B cell (primary cell): ENCODE data around the gene DLX6. TPM values are rescaled to one million over a fixed set of nuclear protein-coding genes. Genes with fewer than 3 reads are reported as not detected.

Source experiments
- ATAC-seq: fragments of 200-7000 bp; cut with Tn5 transposase; one replicate; pipeline ENCODE4 v1.10.0; 2021; ENCODE audit warnings: low read depth, mild to moderate bottlenecking, moderate number of reproducible peaks, moderate library complexity
- CTCF ChIA-PET: fragments of 350-600 bp; sonication (Branson Sonifier 250); formaldehyde crosslinking; loops from one replicate; lab custom pipeline; 2021; ENCODE audit warnings: antibody characterized with exemption, inconsistent platforms; lab: Charles Lee
- POLR2A ChIA-PET: fragments of 350-600 bp; sonication (Branson Sonifier 250); formaldehyde crosslinking; loops from one replicate; lab custom pipeline; 2021; ENCODE audit warnings: antibody characterized with exemption; lab: Charles Lee
- DNase-seq: peaks from one replicate; pipeline ENCODE4 v3.0.0; 2013
- H2AFZ ChIP-seq: 2 replicates; pipeline ENCODE4 v1.6.1; 2012; ENCODE audit warnings: mild to moderate bottlenecking, low read depth, low read length; ENCODE audit not compliant: insufficient read depth, poor library complexity, severe bottlenecking
- H3K27ac ChIP-seq, 2 donors: 1 replicate in 1 of 2; 2 replicates in 1 of 2; pipeline ENCODE4 v1.5.1; 2012 to 2013; ENCODE audit warnings: low read length in 2 of 2, mild to moderate bottlenecking in 2 of 2, moderate library complexity in 1 of 2
- H3K27me3 ChIP-seq, 4 experiments: fragments of 200-600 bp in 1 of 4; sonication (generic) in 1 of 4; replicated peaks in 1 of 4; 1 replicate in 2 of 4; 2 replicates in 2 of 4; pipeline versions ENCODE4 v1.6.1 to v1.7.0; 2013 to 2016; ENCODE audit warnings: low read length in 3 of 4, mild to moderate bottlenecking in 2 of 4, mixed read lengths in 1 of 4, moderate library complexity in 1 of 4; ENCODE audit not compliant: insufficient read depth in 4 of 4, control insufficient read depth in 3 of 4; ENCODE audit errors: control extremely low read depth in 1 of 4
- H3K36me3 ChIP-seq, 2 experiments: replicated peaks in 1 of 2; 1 replicate in 1 of 2; 2 replicates in 1 of 2; pipeline versions ENCODE4 v1.6.1 to v1.7.1; 2013; ENCODE audit warnings: low read length in 1 of 2; ENCODE audit not compliant: insufficient read depth in 2 of 2, control insufficient read depth in 1 of 2; ENCODE audit errors: control extremely low read depth in 1 of 2, extremely low read depth in 1 of 2
- H3K4me1 ChIP-seq, 2 donors: fragments of 200-600 bp in 1 of 2; sonication (generic) in 1 of 2; 1 replicate in 1 of 2; 2 replicates in 1 of 2; pipeline versions ENCODE4 v1.5.1 to v1.6.1; 2013 to 2017; ENCODE audit warnings: low read length in 2 of 2; ENCODE audit not compliant: control insufficient read depth in 2 of 2, insufficient read depth in 2 of 2
- H3K4me2 ChIP-seq: replicated peaks from 2 replicates; pipeline ENCODE3; 2012; ENCODE audit warnings: mild to moderate bottlenecking, low read depth, low read length; ENCODE audit not compliant: poor library complexity, severe bottlenecking
- H3K4me3 ChIP-seq, 5 experiments: fragments of 200-600 bp in 1 of 5; sonication (generic) in 1 of 5; 1 replicate in 3 of 5; 2 replicates in 2 of 5; pipeline versions ENCODE4 v1.5.1 to v1.7.0; 2011 to 2016; ENCODE audit warnings: low read length in 4 of 5, mild to moderate bottlenecking in 4 of 5, low read depth in 2 of 5, control low read depth in 1 of 5, moderate library complexity in 1 of 5; ENCODE audit not compliant: insufficient read depth in 1 of 5; ENCODE audit errors: control extremely low read depth in 1 of 5, extremely low read depth in 1 of 5
- H3K79me2 ChIP-seq: fragments of 200-600 bp; sonication (generic); one replicate; pipeline ENCODE4 v1.6.0; 2016; ENCODE audit warnings: low read length; ENCODE audit not compliant: control insufficient read depth, insufficient read depth
- H3K9ac ChIP-seq: fragments of 200-600 bp; sonication (generic); 2 replicates; pipeline ENCODE4 v1.6.1; 2017; ENCODE audit warnings: mild to moderate bottlenecking, low read length, moderate library complexity
- H3K9me3 ChIP-seq, 3 donors: one replicate each; pipeline versions ENCODE4 v1.6.1 to v1.7.1; 2013; ENCODE audit warnings: low read length in 2 of 3; ENCODE audit not compliant: control insufficient read depth in 2 of 3, insufficient read depth in 1 of 3; ENCODE audit errors: control extremely low read depth in 1 of 3
- H4K20me1 ChIP-seq: 2 replicates; pipeline ENCODE4 v1.6.0; 2012; ENCODE audit warnings: mild to moderate bottlenecking, low read length; ENCODE audit not compliant: insufficient read depth, control insufficient read depth, poor library complexity, severe bottlenecking
- H3K27ac Mint-ChIP-seq: one replicate; pipeline ENCODE4 v1.8.0; 2021; ENCODE audit warnings: mixed read lengths
- H3K27me3 Mint-ChIP-seq: one replicate; pipeline ENCODE4 v1.8.0; 2021; ENCODE audit warnings: mixed read lengths
- H3K4me1 Mint-ChIP-seq: one replicate; pipeline ENCODE4 v1.8.0; 2021; ENCODE audit warnings: mixed read lengths
- H3K4me3 Mint-ChIP-seq: one replicate; pipeline ENCODE4 v1.8.0; 2021; ENCODE audit warnings: mixed read lengths
- H3K9me3 Mint-ChIP-seq: one replicate; pipeline ENCODE4 v1.8.0; 2022; ENCODE audit warnings: mixed read lengths; ENCODE audit not compliant: insufficient read depth
- CTCF ChIP-seq: fragments of 200-600 bp; IDR thresholded peaks from one replicate; pipeline ENCODE4 v1.8.0; 2022; ENCODE audit warnings: antibody characterized with exemption, mild to moderate bottlenecking
- EZH2 ChIP-seq: IDR thresholded peaks from 2 replicates; pipeline ENCODE4 v1.6.1; 2012; ENCODE audit warnings: borderline replicate concordance, low read depth, mild to moderate bottlenecking, moderate library complexity, low read length; ENCODE audit not compliant: insufficient read depth, poor library complexity, severe bottlenecking
- WGBS: methylation state at CpG from one replicate; pipeline ENCODE4 v1.1.5; 2013; ENCODE audit warnings: missing lambda C conversion rate; ENCODE audit not compliant: insufficient coverage; 5-methylcytosine and 5-hydroxymethylcytosine counted together
- intact Hi-C: fragments of 100-400 bp; cut with micrococcal nuclease; formaldehyde crosslinking; loops from one replicate; pipeline ENCODE4 v1.10.0; 2022
- polyA plus RNA-seq: library from polyadenylated mRNA; depleted of rRNA; stranded (reverse); fragments of >200 nt; gene quantifications from 2 replicates; pipeline ENCODE4 v1.2.3, GENCODE V29; 2012
- total RNA-seq, 2 donors: library from RNA; stranded (reverse); fragments of 120-200 nt in 1 of 2; gene quantifications; 1 replicate in 1 of 2; 2 replicates in 1 of 2; pipeline versions ENCODE4 v1.2.3 to v1.2.4, GENCODE V29; 2013 to 2022

Gene DLX6
- total and polyA plus RNA-seq, 2 donors (not counting 1 experiment from before 2014, with no cell fraction given), result not detected

DNA sequence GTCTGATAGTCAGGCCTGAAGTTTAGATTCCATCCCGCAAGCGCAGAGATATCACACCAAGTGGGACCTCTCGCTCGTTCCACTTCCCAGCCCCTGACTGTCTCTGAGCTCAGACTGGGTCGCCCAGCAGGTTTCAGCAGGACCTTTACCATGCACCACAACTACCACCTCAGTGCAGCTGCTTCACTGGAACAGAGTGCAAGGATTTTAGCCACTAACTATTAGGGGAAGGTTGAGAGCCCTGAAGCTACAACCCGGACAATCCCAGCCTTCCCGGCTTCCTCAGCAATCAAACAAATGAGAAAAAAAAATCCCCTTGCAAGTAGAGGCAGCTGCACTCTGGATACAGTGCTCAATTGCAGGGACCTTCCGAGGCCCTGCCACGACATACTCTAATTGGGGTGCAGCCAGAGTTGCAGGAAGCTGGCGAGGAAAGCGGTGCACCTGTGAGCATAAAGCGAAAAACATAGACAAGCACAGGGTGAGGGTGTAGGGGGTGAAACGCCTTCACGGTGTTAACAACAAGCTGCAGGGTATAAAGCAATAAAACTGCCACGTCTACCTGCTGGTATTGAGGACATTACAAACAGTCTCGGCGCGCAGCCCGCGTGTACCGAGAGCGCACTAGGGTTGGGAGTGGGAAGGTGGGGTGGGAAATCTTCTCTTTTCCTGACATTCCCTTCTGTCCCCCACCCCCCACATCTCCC, 2.6 kb upstream of the DLX6 start:
- peaks cover 15% of the 10 kb centered on the region for H3K4me1 Mint-ChIP-seq
- Histone ChIP-seq H3K4me3 (no peak overlapping the region), H3K79me2 (no peaks in the 10 kb centered on the region), H4K20me1 (no peaks in the 10 kb centered on the region), H3K9ac (no peak overlapping the region), H3K36me3 (no peaks in the 10 kb centered on the region), H3K4me1 (peaks cover 16 to 26% of the 10 kb centered on the region in 2 donors), H3K27ac (no peak overlapping the region), H2AFZ (no peak overlapping the region), H3K4me2 (no peak overlapping the region), H3K9me3 (peaks cover 0 to 46% (median 2%) of the 10 kb centered on the region in 3 donors), H3K27me3 (peaks cover 2 to 94% (median 72%) of the 10 kb centered on the region in 4 experiments)
- peaks cover 77% of the 10 kb centered on the region for H3K27me3 Mint-ChIP-seq
- no peak for ATAC-seq
- intact Hi-C loops, result no loop called here
- DNase-seq, result no peak
- CTCF ChIA-PET, result interaction anchor here (1.4 kb wide), 1 partner anchor 25 kb away, joined by 4 read pairs; no protein-coding TSS in a partner anchor
- POLR2A ChIA-PET, result no interaction called here
- H3K9me3 Mint-ChIP-seq, result no peaks in the 10 kb centered on the region
- TF ChIP-seq EZH2, result no peak
- TF ChIP-seq CTCF, result no peak
- H3K27ac Mint-ChIP-seq, result no peak overlapping the region
- WGBS, result 22% methylated on average over 14 of the region's 22 CpGs
- no peak overlapping the region for H3K4me3 Mint-ChIP-seq
